Measurements from ENCODE around the gene OR6C4.
"Not testable (repeated sequence)": the region's sequence is repeated elsewhere in the genome, so short reads cannot be mapped to it uniquely, and the experiment has no call there.

The OR6C4 gene

GRCh38 chr12:55590152-55590551, 40.8 kb downstream of the OR6C4 start:
- H3K4me2 ChIP-seq (ENCODE audit: low read length); H4K8ac ChIP-seq (ENCODE audit: low read depth, low read length); H3K14ac ChIP-seq (ENCODE audit: low read length); H4K91ac ChIP-seq (ENCODE audit: low read depth, low read length); H3K9me3 ChIP-seq (ENCODE audit: insufficient read depth, low read depth, low read length); H3K27me3 ChIP-seq (ENCODE audit: insufficient read depth, low read length); H2BK120ac ChIP-seq (ENCODE audit: insufficient read depth, low read length, poor library complexity); H3K79me2 ChIP-seq (ENCODE audit: control insufficient read depth, insufficient read depth, low read length, poor library complexity); H3K9ac ChIP-seq (ENCODE audit: low read length); H3K27ac ChIP-seq (ENCODE audit: low read depth, low read length); H4K12ac ChIP-seq (ENCODE audit: low read depth, low read length); DNase-seq; H3K4ac ChIP-seq (ENCODE audit: low read depth, low read length); H2BK5ac ChIP-seq (ENCODE audit: low read depth, low read length, poor library complexity); H3K4me3 ChIP-seq (ENCODE audit: low read depth, low read length); H3K23ac ChIP-seq (ENCODE audit: low read length); H3K4me1 ChIP-seq (ENCODE audit: control insufficient read depth in 1 of 2, insufficient read depth in 2 of 2, low read length in 2 of 2); H2BK12ac ChIP-seq (ENCODE audit: low read length); H2AFZ ChIP-seq (ENCODE audit: insufficient read depth, low read length, poor library complexity); H3K18ac ChIP-seq (ENCODE audit: low read length); H3K36me3 ChIP-seq (ENCODE audit: control insufficient read depth in 1 of 2, insufficient read depth in 2 of 2, low read length in 2 of 2); H2AK5ac ChIP-seq (ENCODE audit: low read length); H3K79me1 ChIP-seq (ENCODE audit: low read length): not testable (repeated sequence)
- WGBS (ENCODE audit: extremely low coverage, insufficient coverage, insufficient read length): no CpG with 5 or more reads among the region's 12 CpGs

All from trophoblast cell (in vitro differentiated cells and primary cell).